Measurements from ENCODE around the gene BSN. TPM values are rescaled to one million over a fixed set of nuclear protein-coding genes. Genes with fewer than 3 reads are reported as not detected.

Gene BSN
- total and polyA plus RNA-seq, 2 donors (not counting 1 experiment from before 2014, with no cell fraction given), result 0.03 to 0.20 TPM

DNA sequence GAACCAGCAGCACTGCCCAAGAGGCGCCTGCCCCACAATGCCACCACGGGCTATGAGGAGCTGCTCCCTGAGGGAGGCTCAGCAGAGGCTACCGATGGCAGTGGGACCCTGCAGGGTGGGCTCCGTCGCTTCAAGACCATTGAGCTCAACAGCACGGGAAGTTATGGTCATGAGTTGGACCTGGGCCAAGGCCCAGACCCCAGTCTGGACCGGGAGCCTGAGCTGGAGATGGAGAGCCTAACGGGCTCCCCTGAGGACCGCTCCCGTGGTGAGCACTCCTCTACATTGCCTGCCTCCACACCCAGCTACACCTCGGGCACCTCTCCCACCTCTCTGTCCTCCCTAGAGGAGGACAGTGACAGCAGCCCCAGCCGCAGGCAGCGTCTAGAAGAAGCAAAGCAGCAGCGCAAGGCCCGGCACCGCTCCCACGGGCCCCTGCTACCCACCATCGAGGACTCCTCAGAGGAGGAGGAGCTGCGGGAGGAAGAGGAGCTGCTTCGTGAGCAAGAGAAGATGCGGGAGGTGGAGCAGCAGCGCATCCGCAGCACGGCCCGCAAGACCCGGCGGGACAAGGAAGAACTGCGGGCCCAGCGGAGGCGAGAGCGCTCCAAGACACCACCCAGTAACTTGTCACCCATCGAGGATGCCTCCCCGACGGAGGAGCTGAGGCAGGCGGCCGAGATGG lies 98.1 kb downstream of the BSN start:
- no peaks in the 10 kb centered on the region for H3K36me3 ChIP-seq (replicated peaks in 1 of 2; ENCODE audit: control extremely low read depth in 1 of 2, control insufficient read depth in 1 of 2, extremely low read depth in 1 of 2, insufficient read depth in 2 of 2, low read length in 1 of 2)
- intact Hi-C loops (cut with micrococcal nuclease), result no loop called here
- DNase-seq (no peak), ATAC-seq (ENCODE audit: low read depth) (no peak)
- H3K4me3 ChIP-seq (ENCODE audit: control extremely low read depth in 1 of 5, extremely low read depth in 1 of 5, insufficient read depth in 1 of 5, low read depth in 2 of 5, low read length in 4 of 5), result no peak overlapping the region
- TF ChIP-seq CTCF (IDR thresholded peaks at IDR 0.05) (no peak), EZH2 (IDR thresholded peaks at IDR 0.05; ENCODE audit: borderline replicate concordance, insufficient read depth, low read depth, low read length, poor library complexity, severe bottlenecking) (no peak)
- H3K9ac ChIP-seq (ENCODE audit: low read length), result no peak overlapping the region
- H3K27ac ChIP-seq (ENCODE audit: low read length in 2 of 2), result no peak overlapping the region
- peaks cover 0 to 5% (median 0%) of the 10 kb centered on the region in 3 donors for H3K9me3 ChIP-seq (ENCODE audit: control extremely low read depth in 1 of 3, control insufficient read depth in 2 of 3, insufficient read depth in 1 of 3, low read length in 2 of 3)
- H3K4me2 ChIP-seq (replicated peaks; ENCODE audit: low read depth, low read length, poor library complexity, severe bottlenecking), result no peak overlapping the region
- H3K4me1 ChIP-seq (ENCODE audit: control insufficient read depth in 2 of 2, insufficient read depth in 2 of 2, low read length in 2 of 2), result peaks cover 0 to 11% of the 10 kb centered on the region in 2 donors
- H3K27me3 ChIP-seq (replicated peaks in 1 of 4; ENCODE audit: control extremely low read depth in 1 of 4, control insufficient read depth in 3 of 4, insufficient read depth in 4 of 4, low read length in 3 of 4), result peaks cover 0 to 5% (median 0%) of the 10 kb centered on the region in 4 experiments
- no peak overlapping the region for H2AFZ ChIP-seq (ENCODE audit: insufficient read depth, low read depth, low read length, poor library complexity, severe bottlenecking)
- no peaks in the 10 kb centered on the region for H4K20me1 ChIP-seq (ENCODE audit: control insufficient read depth, insufficient read depth, low read length, poor library complexity, severe bottlenecking)
- H3K9me3 Mint-ChIP-seq (ENCODE audit: insufficient read depth), result no peaks in the 10 kb centered on the region
- POLR2A ChIA-PET, result no interaction called here
- peaks cover 4% of the 10 kb centered on the region for H3K4me1 Mint-ChIP-seq
- no peak overlapping the region for H3K27ac Mint-ChIP-seq
- WGBS (ENCODE audit: insufficient coverage), result 92% methylated on average over 34 of the region's 36 CpGs
- H3K4me3 Mint-ChIP-seq, result no peak overlapping the region
- H3K79me2 ChIP-seq (ENCODE audit: control insufficient read depth, insufficient read depth, low read length), result no peaks in the 10 kb centered on the region
- CTCF ChIA-PET, result no interaction called here
- H3K27me3 Mint-ChIP-seq, result no peaks in the 10 kb centered on the region

DNA sequence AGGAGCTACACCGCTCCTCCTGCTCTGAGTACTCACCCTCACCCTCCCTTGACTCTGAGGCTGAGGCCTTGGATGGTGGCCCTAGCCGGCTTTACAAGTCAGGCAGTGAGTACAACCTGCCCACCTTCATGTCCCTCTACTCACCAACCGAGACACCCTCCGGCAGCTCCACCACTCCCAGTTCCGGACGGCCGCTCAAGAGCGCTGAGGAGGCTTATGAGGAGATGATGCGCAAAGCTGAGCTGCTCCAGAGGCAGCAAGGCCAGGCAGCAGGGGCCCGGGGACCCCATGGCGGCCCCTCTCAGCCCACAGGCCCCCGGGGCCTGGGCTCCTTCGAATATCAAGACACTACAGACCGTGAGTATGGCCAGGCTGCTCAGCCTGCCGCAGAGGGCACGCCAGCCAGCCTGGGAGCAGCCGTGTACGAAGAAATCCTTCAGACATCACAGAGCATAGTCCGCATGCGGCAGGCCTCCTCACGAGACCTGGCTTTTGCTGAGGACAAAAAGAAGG lies 98.7 kb downstream of the BSN start:
- H3K4me1 Mint-ChIP-seq, result peaks cover 4% of the 10 kb centered on the region
- Histone ChIP-seq H3K9ac (ENCODE audit: low read length) (no peak overlapping the region), H3K27ac (ENCODE audit: low read length in 2 of 2) (no peak overlapping the region), H3K79me2 (ENCODE audit: control insufficient read depth, insufficient read depth, low read length) (no peaks in the 10 kb centered on the region), H2AFZ (ENCODE audit: insufficient read depth, low read depth, low read length, poor library complexity, severe bottlenecking) (no peak overlapping the region), H4K20me1 (ENCODE audit: control insufficient read depth, insufficient read depth, low read length, poor library complexity, severe bottlenecking) (no peaks in the 10 kb centered on the region), H3K4me3 (ENCODE audit: control extremely low read depth in 1 of 5, extremely low read depth in 1 of 5, insufficient read depth in 1 of 5, low read depth in 2 of 5, low read length in 4 of 5) (no peak overlapping the region), H3K4me2 (replicated peaks; ENCODE audit: low read depth, low read length, poor library complexity, severe bottlenecking) (no peak overlapping the region), H3K27me3 (replicated peaks in 1 of 4; ENCODE audit: control extremely low read depth in 1 of 4, control insufficient read depth in 3 of 4, insufficient read depth in 4 of 4, low read length in 3 of 4) (peaks cover 0 to 5% (median 0%) of the 10 kb centered on the region in 4 experiments), H3K4me1 (ENCODE audit: control insufficient read depth in 2 of 2, insufficient read depth in 2 of 2, low read length in 2 of 2) (peaks cover 0 to 11% of the 10 kb centered on the region in 2 donors), H3K36me3 (replicated peaks in 1 of 2; ENCODE audit: control extremely low read depth in 1 of 2, control insufficient read depth in 1 of 2, extremely low read depth in 1 of 2, insufficient read depth in 2 of 2, low read length in 1 of 2) (no peaks in the 10 kb centered on the region), H3K9me3 (ENCODE audit: control extremely low read depth in 1 of 3, control insufficient read depth in 2 of 3, insufficient read depth in 1 of 3, low read length in 2 of 3) (peaks cover 0 to 5% (median 0%) of the 10 kb centered on the region in 3 donors)
- DNase-seq, result no peak
- WGBS (ENCODE audit: insufficient coverage), result 78% methylated on average over 20 of the region's 21 CpGs
- ChIA-PET POLR2A (no interaction called here), CTCF (no interaction called here)
- H3K27me3 Mint-ChIP-seq, result no peaks in the 10 kb centered on the region
- H3K4me3 Mint-ChIP-seq, result no peak overlapping the region
- H3K9me3 Mint-ChIP-seq (ENCODE audit: insufficient read depth), result no peaks in the 10 kb centered on the region
- H3K27ac Mint-ChIP-seq, result no peak overlapping the region
- intact Hi-C loops (cut with micrococcal nuclease), result no loop called here
- no peak for ATAC-seq (ENCODE audit: low read depth)
- TF ChIP-seq CTCF (IDR thresholded peaks at IDR 0.05), result no peak
- TF ChIP-seq EZH2 (IDR thresholded peaks at IDR 0.05; ENCODE audit: borderline replicate concordance, insufficient read depth, low read depth, low read length, poor library complexity, severe bottlenecking), result no peak
